Mucosa of descending colon (tissue), 3 donors: Measurements from ENCODE around the gene LIMK2. TPM values are rescaled to one million over a fixed set of nuclear protein-coding genes. Genes with fewer than 3 reads are reported as not detected.
"Not testable (repeated sequence)": the region's sequence is repeated elsewhere in the genome, so short reads cannot be mapped to it uniquely, and the experiment has no call there.

Experiments
- ATAC-seq: fragments of 200-7000 bp; cut with Tn5 transposase; one replicate; pipeline ENCODE4 v1.9.1; 2020; ENCODE audit warnings: mild to moderate bottlenecking, moderate library complexity
- DNase-seq, 3 donors: peaks; one replicate each; pipeline ENCODE4 v3.0.0-alpha.2; 2020
- H3K36me3 ChIP-seq: fragments of 200-600 bp; one replicate; pipeline ENCODE4 v1.8.0; 2021; ENCODE audit warnings: low read depth, mild to moderate bottlenecking
- H3K4me1 ChIP-seq: fragments of 200-600 bp; one replicate; pipeline ENCODE4 v1.8.0; 2021; ENCODE audit warnings: low read depth, mild to moderate bottlenecking
- H3K4me3 ChIP-seq: fragments of 200-600 bp; one replicate; pipeline ENCODE4 v1.8.0; 2021; ENCODE audit warnings: mild to moderate bottlenecking
- H3K9me3 ChIP-seq: fragments of 200-600 bp; one replicate; pipeline ENCODE4 v1.8.0; 2021; ENCODE audit warnings: mild to moderate bottlenecking
- intact Hi-C, 2 donors: fragments of 100-400 bp; cut with DNase I in 1 of 2; cut with micrococcal nuclease in 1 of 2; formaldehyde crosslinking; loops; one replicate each; pipeline versions ENCODE4 v1.11.0 to v1.11.1; 2022; cut with DNase I, micrococcal nuclease
- total RNA-seq, 3 donors: library from RNA; stranded (reverse); fragmentation: NEBNext Ultra II Directional in 2 of 3; extraction: Animal tissue kit (Norgen Biotek cat#: 25700) in 2 of 3; gene quantifications; one replicate each; pipeline versions ENCODE4 v1.2.1 to v1.2.4, GENCODE V29; 2021 to 2023
- TF ChIP-seq, protein P1 (sequence below): fragments of 200-600 bp; IDR thresholded peaks from one replicate; pipeline ENCODE4 v1.8.0; 2022; ENCODE audit warnings: antibody characterized with exemption, mild to moderate bottlenecking
- donor health status: DM: no; HTN: no; CAD: no; lungs with moderate emphysema.
- donor health status: DM: no; HTN: no; CAD: no.
- donor health status: DM: no; HTN: yes; CAD: no.

Gene LIMK2
- total RNA-seq, 3 donors from 2014 or later: 76.7 to 137 (median 120) TPM

- intact Hi-C loops: no loop called here
- DNase-seq (no peak), ATAC-seq (no peak)
- Histone ChIP-seq H3K9me3 (no peaks in the 10 kb centered on the region), H3K4me1 (peaks cover 32% of the 10 kb centered on the region), H3K4me3 (no peak overlapping the region), H3K36me3 (no peaks in the 10 kb centered on the region)
- TF ChIP-seq, protein P1, sequence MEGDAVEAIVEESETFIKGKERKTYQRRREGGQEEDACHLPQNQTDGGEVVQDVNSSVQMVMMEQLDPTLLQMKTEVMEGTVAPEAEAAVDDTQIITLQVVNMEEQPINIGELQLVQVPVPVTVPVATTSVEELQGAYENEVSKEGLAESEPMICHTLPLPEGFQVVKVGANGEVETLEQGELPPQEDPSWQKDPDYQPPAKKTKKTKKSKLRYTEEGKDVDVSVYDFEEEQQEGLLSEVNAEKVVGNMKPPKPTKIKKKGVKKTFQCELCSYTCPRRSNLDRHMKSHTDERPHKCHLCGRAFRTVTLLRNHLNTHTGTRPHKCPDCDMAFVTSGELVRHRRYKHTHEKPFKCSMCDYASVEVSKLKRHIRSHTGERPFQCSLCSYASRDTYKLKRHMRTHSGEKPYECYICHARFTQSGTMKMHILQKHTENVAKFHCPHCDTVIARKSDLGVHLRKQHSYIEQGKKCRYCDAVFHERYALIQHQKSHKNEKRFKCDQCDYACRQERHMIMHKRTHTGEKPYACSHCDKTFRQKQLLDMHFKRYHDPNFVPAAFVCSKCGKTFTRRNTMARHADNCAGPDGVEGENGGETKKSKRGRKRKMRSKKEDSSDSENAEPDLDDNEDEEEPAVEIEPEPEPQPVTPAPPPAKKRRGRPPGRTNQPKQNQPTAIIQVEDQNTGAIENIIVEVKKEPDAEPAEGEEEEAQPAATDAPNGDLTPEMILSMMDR: no peak
Observed at GRCh38 chr22:31244046-31244942, 32.2 kb downstream of the LIMK2 start.

- ATAC-seq (no peak), DNase-seq (no peak)
- H3K36me3 ChIP-seq: no peaks in the 10 kb centered on the region
- no peak overlapping the region for H3K4me3 ChIP-seq
- no peaks in the 10 kb centered on the region for H3K9me3 ChIP-seq
- peaks cover 32% of the 10 kb centered on the region for H3K4me1 ChIP-seq
- intact Hi-C loops: no loop called here
- TF ChIP-seq, protein P1: no peak
Observed at GRCh38 chr22:31244943-31245451, 32.9 kb downstream of the LIMK2 start.

- H3K36me3 ChIP-seq, intact Hi-C loops, H3K4me3 ChIP-seq, H3K9me3 ChIP-seq, DNase-seq, ATAC-seq: not testable (repeated sequence)
- H3K4me1 ChIP-seq: peaks cover 37% of the 10 kb centered on the region
Observed at GRCh38 chr22:31245998-31246397, 33.9 kb downstream of the LIMK2 start.

GRCh38 chr22:31246687-31247086, 34.6 kb downstream of the LIMK2 start:
- intact Hi-C loops: no loop called here
- no peak overlapping the region for H3K4me3 ChIP-seq
- H3K9me3 ChIP-seq: no peaks in the 10 kb centered on the region
- no peak for ATAC-seq
- DNase-seq: no peak
- TF ChIP-seq, protein P1: no peak
- no peaks in the 10 kb centered on the region for H3K36me3 ChIP-seq
- H3K4me1 ChIP-seq: peaks cover 37% of the 10 kb centered on the region

GRCh38 chr22:31247726-31248125, 35.6 kb downstream of the LIMK2 start:
- H3K9me3 ChIP-seq: no peaks in the 10 kb centered on the region
- TF ChIP-seq, protein P1: no peak
- H3K4me3 ChIP-seq: no peak overlapping the region
- ATAC-seq (peak; percentile 78), DNase-seq (no peak)
- intact Hi-C loops: no loop called here
- peaks cover 37% of the 10 kb centered on the region for H3K4me1 ChIP-seq
- no peaks in the 10 kb centered on the region for H3K36me3 ChIP-seq

DNA sequence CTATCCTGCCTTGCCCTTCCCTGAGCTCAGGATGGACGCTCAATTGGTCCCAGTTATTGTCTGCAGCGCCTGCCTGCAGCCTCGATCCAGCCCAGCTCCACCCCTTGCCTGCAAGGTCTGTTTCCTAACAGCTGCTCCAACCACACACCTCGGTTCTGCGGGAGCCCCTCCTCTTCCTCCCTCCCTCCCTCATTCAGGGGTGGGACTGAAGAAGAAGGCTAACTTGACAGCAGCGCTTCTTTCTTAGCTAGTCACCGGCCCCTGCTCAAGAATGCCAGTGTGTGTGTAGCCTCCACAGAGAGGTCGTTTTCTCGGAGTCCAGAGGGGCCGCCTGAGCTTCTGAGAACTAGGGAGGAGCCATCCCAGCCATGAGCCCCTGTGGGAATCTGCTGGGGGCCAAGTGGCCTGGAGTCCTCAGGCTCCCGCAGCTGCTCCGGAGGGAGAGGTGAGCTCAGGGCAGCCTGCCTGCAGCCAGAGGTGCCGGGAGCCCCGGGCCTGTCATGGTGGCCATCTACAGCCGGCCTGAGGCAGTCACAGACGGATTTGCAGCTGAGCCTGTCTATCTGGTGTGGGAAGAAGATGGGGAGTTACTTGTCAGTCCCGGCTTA, 36.1 kb downstream of the LIMK2 start:
- peak; percentile 60 to 64 (median 60) for DNase-seq
- Histone ChIP-seq H3K4me3 (no peak overlapping the region), H3K36me3 (no peaks in the 10 kb centered on the region), H3K4me1 (peaks cover 41% of the 10 kb centered on the region), H3K9me3 (no peaks in the 10 kb centered on the region)
- TF ChIP-seq, protein P1: no peak
- intact Hi-C loops: no loop called here
- ATAC-seq: peak; percentile 81
